ENCODE measurements around the gene EFCAB14. TPM values are rescaled to one million over a fixed set of nuclear protein-coding genes. Genes with fewer than 3 reads are reported as not detected.

Gene EFCAB14
- total and polyA plus RNA-seq, 10 donors = 15.1 to 126 (median 92.3) TPM

- no peaks in the 10 kb centered on the region for H3K4me1 ChIP-seq
- no peak overlapping the region for H3K4me3 ChIP-seq
- no peak for TF ChIP-seq POLR2A (IDR thresholded peaks at IDR 0.05)
- TF ChIP-seq, protein P1, sequence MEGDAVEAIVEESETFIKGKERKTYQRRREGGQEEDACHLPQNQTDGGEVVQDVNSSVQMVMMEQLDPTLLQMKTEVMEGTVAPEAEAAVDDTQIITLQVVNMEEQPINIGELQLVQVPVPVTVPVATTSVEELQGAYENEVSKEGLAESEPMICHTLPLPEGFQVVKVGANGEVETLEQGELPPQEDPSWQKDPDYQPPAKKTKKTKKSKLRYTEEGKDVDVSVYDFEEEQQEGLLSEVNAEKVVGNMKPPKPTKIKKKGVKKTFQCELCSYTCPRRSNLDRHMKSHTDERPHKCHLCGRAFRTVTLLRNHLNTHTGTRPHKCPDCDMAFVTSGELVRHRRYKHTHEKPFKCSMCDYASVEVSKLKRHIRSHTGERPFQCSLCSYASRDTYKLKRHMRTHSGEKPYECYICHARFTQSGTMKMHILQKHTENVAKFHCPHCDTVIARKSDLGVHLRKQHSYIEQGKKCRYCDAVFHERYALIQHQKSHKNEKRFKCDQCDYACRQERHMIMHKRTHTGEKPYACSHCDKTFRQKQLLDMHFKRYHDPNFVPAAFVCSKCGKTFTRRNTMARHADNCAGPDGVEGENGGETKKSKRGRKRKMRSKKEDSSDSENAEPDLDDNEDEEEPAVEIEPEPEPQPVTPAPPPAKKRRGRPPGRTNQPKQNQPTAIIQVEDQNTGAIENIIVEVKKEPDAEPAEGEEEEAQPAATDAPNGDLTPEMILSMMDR (IDR thresholded peaks at IDR 0.05 in 8 of 11, conservative IDR thresholded peaks at IDR 0.05 in 3 of 11) = no peak
- no peaks in the 10 kb centered on the region for H3K27me3 ChIP-seq (replicated peaks in 1 of 7)
- no peaks in the 10 kb centered on the region for H3K9me3 ChIP-seq
- peaks cover 0 to 68% (median 28%) of the 10 kb centered on the region in 6 donors for H3K36me3 ChIP-seq
- no peak for DNase-seq
- intact Hi-C loops (cut with DNase I; ENCODE audit: low total_unique reads) = no loop called here
- 95 to 100% (median 97%) methylated on average over 1 of the region's 1 CpG for WGBS, 5 donors
- H3K27ac ChIP-seq = no peak overlapping the region
Measured at GRCh38 chr1:46639547-46639946, 79.4 kb downstream of the EFCAB14 start.

DNA sequence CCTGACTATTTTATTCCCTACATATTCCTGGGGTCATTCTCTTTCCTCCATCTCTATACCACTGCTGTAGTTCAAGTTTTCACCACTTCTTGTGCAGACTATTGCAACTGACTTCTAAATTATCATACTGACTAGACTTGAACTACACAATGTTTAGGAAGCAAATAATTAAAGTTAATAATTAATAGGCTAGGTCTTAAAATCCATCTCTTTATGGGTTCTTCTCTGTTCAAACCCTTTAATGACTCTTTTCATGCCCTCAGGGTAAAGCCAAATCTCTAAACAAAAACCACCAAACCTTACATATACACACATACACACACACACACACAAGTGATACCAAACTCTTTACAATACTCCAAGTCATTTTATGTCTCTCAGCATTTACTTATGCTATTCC is 80.0 kb downstream of the EFCAB14 start:
- DNase-seq = no peak
- Histone ChIP-seq H3K9me3 (no peaks in the 10 kb centered on the region), H3K27ac (no peak overlapping the region), H3K4me1 (no peaks in the 10 kb centered on the region), H3K36me3 (peaks cover 0 to 71% (median 32%) of the 10 kb centered on the region in 6 donors), H3K27me3 (replicated peaks in 1 of 7) (no peaks in the 10 kb centered on the region), H3K4me3 (no peak overlapping the region)
- TF ChIP-seq POLR2A (IDR thresholded peaks at IDR 0.05) (no peak), POLR2AphosphoS5 (IDR thresholded peaks at IDR 0.05) (no peak)
- TF ChIP-seq, protein P1 (IDR thresholded peaks at IDR 0.05 in 8 of 11, conservative IDR thresholded peaks at IDR 0.05 in 3 of 11) = no peak
- intact Hi-C loops (cut with DNase I; ENCODE audit: low total_unique reads) = no loop called here

- intact Hi-C loops (cut with DNase I; ENCODE audit: low total_unique reads) = no loop called here
- H3K4me1 ChIP-seq = no peaks in the 10 kb centered on the region
- H3K36me3 ChIP-seq = peaks cover 0 to 72% (median 32%) of the 10 kb centered on the region in 6 donors
- no peaks in the 10 kb centered on the region for H3K27me3 ChIP-seq (replicated peaks in 1 of 7)
- TF ChIP-seq, protein P1 (IDR thresholded peaks at IDR 0.05 in 8 of 11, conservative IDR thresholded peaks at IDR 0.05 in 3 of 11) = no peak
- TF ChIP-seq POLR2A (IDR thresholded peaks at IDR 0.05) (no peak), POLR2AphosphoS5 (IDR thresholded peaks at IDR 0.05) (no peak)
- H3K27ac ChIP-seq = no peak overlapping the region
- WGBS, 5 donors = 41 to 62% (median 44%) methylated on average over 2 of the region's 2 CpGs
- no peak for DNase-seq
- H3K9me3 ChIP-seq = no peaks in the 10 kb centered on the region
- H3K4me3 ChIP-seq = no peak overlapping the region
Measured at GRCh38 chr1:46637444-46638083, 81.3 kb downstream of the EFCAB14 start.

GRCh38 chr1:46635205-46635604 is 83.7 kb downstream of the EFCAB14 start:
- 93 to 97% (median 94%) methylated on average over 2 of the region's 2 CpGs for WGBS, 5 donors
- TF ChIP-seq POLR2AphosphoS5 (IDR thresholded peaks at IDR 0.05) = no peak
- no peak for TF ChIP-seq POLR2A (IDR thresholded peaks at IDR 0.05)
- TF ChIP-seq, protein P1 (IDR thresholded peaks at IDR 0.05 in 8 of 11, conservative IDR thresholded peaks at IDR 0.05 in 3 of 11) = no peak
- intact Hi-C loops (cut with DNase I; ENCODE audit: low total_unique reads) = no loop called here
- Histone ChIP-seq H3K36me3 (peaks cover 0 to 78% (median 40%) of the 10 kb centered on the region in 6 donors), H3K4me1 (no peaks in the 10 kb centered on the region), H3K4me3 (no peak overlapping the region), H3K9me3 (no peaks in the 10 kb centered on the region), H3K27ac (no peak overlapping the region), H3K27me3 (replicated peaks in 1 of 7) (no peaks in the 10 kb centered on the region)
- no peak for DNase-seq
